KOPT-K1 (cell line): Measurements from ENCODE around the gene RPL28.
"Not testable (repeated sequence)": the region's sequence is repeated elsewhere in the genome, so short reads cannot be mapped to it uniquely, and the experiment has no call there.

Experiments
- H3K27ac ChIP-seq: fragments of 200-600 bp; sonication (generic); 2 replicates; pipeline ENCODE4 v1.5.1; 2016; ENCODE audit warnings: antibody characterized with exemption, mild to moderate bottlenecking, low read depth, low read length; ENCODE audit not compliant: poor library complexity, severe bottlenecking
- H3K36me3 ChIP-seq: fragments of 200-600 bp; sonication (generic); 2 replicates; pipeline ENCODE4 v1.5.1; 2017; ENCODE audit warnings: antibody characterized with exemption, mild to moderate bottlenecking, low read length, moderate library complexity; ENCODE audit not compliant: insufficient read depth
- H3K9me3 ChIP-seq: fragments of 200-600 bp; sonication (generic); 2 replicates; pipeline ENCODE4 v1.5.1; 2017; ENCODE audit warnings: antibody characterized with exemption, low read length, mild to moderate bottlenecking; ENCODE audit not compliant: insufficient read depth, poor library complexity, severe bottlenecking

The RPL28 gene

DNA sequence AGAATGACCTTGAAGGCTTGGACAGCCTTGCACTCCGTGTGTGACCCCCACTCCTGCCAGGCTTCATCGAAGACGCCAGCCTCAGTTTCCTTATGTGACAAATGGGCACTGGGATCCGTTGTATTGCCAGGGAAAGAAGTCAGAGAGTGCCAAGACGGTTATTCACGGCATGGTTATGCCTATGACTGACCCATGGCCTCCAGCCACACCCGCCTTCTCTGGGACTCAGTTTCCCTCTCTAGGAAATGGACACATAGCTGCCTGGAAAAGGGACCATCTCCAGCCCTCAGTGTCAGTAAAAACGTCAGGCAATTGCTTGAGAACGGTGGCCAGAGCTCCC lies 22.8 kb downstream of the RPL28 start:
- peak overlapping the region; percentile 95 for H3K27ac ChIP-seq
- peaks cover 33% of the 10 kb centered on the region for H3K36me3 ChIP-seq
- H3K9me3 ChIP-seq: no peaks in the 10 kb centered on the region

DNA sequence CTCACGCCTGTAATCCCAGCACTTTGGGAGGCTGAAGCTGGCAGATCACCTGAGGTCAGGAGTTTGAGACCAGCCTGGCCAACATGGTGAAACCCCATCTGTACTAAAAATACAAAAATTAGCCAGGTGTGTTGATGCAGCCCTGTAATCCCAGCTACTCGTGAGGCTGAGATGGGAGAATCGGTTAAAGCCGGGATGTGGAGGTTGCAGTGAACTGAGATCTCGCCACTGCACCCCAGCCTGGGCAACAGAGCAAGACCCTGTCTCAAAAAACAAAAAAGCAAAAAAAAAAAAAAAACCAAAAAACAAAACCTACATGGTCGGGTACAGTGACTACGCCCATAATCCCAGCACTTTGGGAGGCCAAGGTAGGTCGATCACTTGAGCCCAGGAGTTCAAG lies 23.4 kb downstream of the RPL28 start:
- not testable (repeated sequence) for H3K27ac ChIP-seq, H3K9me3 ChIP-seq
- H3K36me3 ChIP-seq: peaks cover 26% of the 10 kb centered on the region

DNA sequence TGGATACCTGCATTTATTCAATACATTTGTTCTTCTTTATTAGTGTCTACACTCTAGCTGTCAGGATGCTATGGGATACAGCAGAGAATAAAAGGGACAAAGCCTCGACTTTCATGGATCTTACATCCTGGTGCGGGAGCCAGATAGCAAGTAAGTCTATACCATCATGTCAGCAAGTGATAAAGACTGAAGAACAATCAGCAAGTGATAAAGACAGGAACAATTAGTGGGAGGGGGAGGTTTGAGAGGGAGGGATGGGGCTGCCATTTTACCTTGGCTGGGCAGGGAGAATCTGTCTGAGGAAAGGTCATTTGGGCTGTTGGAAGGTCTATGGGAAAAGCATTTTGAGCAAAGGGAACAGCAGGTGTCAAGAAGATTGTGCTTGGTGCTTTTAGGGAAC lies 24.4 kb downstream of the RPL28 start:
- H3K36me3 ChIP-seq: peaks cover 17% of the 10 kb centered on the region
- H3K27ac ChIP-seq: no peak overlapping the region
- no peaks in the 10 kb centered on the region for H3K9me3 ChIP-seq

DNA sequence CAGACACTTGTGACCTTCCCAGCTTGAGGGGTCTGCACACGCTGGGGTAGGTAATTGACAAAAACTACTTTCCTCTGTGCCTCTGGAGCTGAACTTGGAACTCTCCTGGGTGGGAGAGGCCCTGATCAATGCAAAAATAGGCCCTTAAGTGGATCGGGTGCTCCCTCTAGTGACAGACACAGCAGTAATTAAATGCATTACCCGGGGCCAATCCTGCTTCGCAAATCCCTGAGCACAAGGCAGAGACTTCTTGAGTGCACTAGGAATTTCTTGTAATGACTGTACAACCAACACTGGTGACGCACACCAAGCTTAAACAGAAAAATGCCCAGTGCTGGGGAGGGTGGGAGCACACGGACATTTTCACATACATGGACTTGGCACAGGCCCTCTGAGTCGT lies 32.5 kb downstream of the RPL28 start:
- Histone ChIP-seq H3K27ac (no peak overlapping the region), H3K9me3 (peaks cover 16% of the 10 kb centered on the region), H3K36me3 (no peaks in the 10 kb centered on the region)

DNA sequence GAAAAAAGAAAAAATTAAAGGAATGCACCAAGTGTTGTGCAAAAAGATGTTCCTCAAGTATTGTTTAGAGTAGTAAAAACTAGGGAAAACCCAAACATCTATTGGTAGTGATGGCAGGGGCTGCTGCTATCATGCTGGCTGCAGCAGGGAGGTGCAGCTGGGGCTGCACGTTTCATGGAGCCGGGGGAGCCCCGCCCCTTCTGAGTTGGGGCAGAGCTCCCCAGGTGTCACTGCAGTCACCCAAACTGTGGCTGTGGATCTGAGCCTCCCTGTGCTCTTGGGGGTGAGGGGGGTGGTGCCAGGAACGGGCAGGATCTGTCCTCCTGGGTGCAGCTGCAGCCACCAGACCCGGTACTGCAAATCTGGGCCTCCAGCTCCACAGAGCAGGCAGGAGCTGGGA lies 33.4 kb downstream of the RPL28 start:
- Histone ChIP-seq H3K9me3 (peaks cover 16% of the 10 kb centered on the region), H3K36me3 (no peaks in the 10 kb centered on the region), H3K27ac (no peak overlapping the region)

DNA sequence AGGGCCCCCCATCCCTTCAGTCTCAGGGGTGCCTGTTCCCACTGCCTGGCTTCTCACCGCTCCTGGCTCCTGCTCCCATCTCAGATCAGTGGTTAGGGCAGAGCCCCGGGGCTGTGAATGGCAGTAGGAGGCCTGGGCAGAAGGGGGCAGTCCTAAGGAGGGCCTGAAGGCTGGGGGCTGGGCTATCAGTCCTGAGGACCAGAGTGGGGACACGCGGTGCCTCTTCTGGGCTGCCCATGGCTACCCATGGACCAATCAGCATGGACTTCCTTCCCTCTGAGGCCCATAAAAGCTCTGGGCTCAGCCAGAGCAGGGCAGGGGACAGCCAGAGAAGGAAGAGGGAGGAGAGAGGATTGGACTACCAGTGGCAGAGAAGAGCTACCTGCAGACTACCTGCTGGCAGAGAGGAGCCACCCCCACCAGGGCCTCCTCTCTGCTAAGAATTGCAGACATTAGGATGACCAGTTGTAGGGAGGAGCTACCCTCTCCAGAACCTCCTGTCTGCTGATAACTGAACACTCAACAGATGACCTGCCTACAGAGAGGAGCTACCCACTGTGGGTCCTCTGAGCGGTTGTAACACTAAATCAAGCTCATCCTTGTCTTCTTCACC lies 34.0 kb downstream of the RPL28 start:
- no peak overlapping the region for H3K27ac ChIP-seq
- no peaks in the 10 kb centered on the region for H3K36me3 ChIP-seq
- H3K9me3 ChIP-seq: peaks cover 16% of the 10 kb centered on the region

DNA sequence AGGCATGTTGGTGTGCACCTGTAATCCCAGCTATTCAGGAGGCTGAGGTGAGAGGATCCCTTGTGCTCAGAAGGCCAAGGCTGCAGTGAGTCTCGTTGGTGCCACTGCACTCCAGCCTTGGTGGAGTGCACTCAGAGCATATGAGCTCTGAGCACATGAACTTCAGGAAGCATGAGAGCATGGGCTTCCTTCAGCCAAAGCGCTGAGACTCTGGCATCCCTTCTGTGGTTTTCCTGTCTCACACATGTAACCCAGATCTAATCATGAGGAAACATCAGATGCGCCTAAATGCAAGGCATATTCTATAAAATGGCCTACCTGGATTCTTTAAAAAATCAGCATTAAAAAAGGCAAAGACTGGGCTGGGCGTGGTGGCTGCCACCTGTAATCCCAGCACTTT lies 35.5 kb downstream of the RPL28 start:
- not testable (repeated sequence) for H3K36me3 ChIP-seq
- Histone ChIP-seq H3K27ac (peak overlapping the region; percentile 49), H3K9me3 (peaks cover 16% of the 10 kb centered on the region)

DNA sequence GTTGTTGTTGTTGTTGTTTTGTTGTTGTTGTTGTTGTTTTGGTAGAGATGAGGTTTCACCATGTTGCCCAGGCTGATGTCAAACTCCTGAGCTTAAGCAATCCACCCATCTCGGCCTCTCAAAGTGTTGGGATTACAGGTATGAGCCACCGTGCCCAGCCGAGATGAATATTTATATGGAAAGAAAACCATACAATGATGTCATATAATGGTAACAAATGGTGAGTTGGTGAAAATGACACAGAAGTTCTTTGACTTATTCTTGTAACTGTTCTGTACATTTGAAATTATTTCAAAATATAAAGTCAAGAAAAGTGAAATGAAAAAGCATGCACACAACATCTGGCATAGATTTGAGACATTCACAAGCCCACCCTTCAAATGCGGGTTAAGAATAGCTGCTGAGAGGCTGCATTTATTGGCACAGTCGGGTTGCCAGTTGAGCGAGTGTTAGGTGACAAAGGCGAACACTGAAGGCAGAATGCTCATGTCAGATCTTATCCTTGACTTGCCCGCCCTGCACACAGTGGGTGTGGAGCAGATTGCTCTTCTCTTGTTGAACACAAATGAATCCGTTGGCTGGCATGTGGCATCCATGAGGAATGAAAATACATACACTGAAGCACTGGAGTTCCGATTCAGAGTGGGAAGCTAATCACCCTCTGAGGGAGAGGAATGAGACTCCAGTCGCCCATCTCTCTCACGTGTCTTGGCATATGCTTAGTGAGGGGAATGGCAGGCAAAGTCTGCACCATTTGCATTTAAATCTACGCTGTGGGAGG lies 37.7 kb downstream of the RPL28 start:
- Histone ChIP-seq H3K27ac (no peak overlapping the region), H3K9me3 (peaks cover 16% of the 10 kb centered on the region), H3K36me3 (no peaks in the 10 kb centered on the region)

DNA sequence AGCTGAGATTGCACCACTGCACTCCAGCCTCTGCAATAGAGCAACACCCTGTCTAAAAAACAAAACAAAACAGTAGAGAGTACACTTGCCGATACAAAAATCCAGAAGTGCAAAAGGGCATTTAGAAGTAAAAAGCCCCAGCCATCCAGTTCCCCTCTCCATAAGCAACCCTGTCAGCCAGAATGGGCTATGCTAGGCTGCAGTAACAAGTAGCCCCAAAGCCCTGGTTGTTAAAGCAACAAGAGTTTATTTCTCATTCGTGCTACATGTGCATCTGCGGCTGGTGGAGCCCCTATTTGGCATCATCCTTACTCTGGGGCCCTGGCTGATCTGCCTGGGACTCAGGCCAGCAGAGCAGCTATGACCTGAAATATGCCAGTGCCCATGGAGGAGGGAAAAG lies 38.8 kb downstream of the RPL28 start:
- Histone ChIP-seq H3K27ac (no peak overlapping the region), H3K36me3 (no peaks in the 10 kb centered on the region), H3K9me3 (peaks cover 11% of the 10 kb centered on the region)

DNA sequence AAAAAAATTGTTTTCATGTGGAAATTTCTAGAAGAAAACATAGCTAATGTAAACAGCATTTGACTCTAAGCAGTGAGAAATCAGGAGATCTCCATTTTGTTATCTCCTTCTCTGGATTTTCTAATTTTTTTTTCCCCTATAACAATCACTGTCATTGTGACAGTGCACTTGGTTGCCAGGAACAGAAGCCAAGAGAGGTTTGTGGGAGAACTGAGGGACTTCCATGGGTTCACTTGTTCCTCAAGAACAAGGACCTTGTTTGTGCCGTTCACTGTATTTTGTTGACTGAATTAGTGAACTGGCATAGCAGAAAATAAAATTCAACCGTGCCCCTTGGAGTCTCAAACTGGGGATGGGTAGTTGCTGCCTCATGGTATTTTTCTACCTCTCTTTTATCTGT lies 40.3 kb downstream of the RPL28 start:
- Histone ChIP-seq H3K9me3 (peaks cover 8% of the 10 kb centered on the region), H3K27ac (no peak overlapping the region), H3K36me3 (no peaks in the 10 kb centered on the region)

DNA sequence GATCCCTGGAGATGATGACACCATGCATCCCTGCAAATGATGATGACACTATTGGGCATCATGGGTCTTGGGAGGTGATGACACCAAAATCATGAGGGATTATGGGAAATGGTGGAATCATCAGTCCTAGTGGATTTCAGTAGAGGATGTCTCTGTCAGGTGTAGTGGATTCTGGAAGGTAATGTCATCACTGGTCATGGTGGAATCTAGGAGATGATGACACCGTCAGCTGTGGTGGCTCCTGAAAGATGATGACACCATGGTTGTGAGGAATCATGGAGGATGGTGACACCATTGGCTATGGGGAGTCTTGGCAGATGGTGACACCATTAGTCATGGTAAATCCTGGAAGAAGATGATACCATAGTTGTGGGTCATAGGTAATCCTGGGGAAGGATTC lies 45.5 kb downstream of the RPL28 start:
- peaks cover 8% of the 10 kb centered on the region for H3K9me3 ChIP-seq
- H3K36me3 ChIP-seq: no peaks in the 10 kb centered on the region
- no peak overlapping the region for H3K27ac ChIP-seq

DNA sequence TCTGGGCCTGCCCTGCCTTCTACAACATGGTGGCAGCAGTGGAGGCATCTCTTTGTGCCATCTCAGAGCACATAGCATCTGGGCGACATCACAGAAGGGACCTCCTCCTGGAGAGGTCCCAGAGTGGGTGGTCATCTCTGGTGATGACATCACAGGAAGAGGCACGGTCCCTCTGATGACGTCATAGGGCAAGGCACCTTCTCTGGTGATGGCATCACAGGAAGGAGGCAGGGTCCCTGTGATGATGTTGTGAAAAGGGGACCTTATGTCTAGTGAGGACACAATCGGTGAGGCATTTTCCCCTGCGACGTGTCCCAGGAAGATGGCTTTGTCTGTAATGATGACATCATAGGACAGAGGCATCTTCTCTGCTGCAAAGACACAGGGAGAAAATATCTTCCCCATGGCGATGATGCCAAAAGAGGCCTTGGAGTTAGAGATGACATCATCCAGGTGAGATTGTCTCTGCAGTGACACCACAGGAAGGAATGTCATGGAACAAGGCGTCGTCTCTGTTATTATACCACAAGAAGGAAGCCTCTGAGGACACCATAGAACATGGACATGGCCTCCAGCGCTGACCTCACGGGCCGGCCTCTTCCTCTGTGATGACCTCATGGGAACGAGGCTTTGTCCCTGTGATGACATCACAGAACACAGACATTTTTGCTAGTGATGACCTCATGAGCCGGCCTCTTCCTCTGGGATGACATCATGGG lies 46.7 kb downstream of the RPL28 start:
- Histone ChIP-seq H3K27ac (no peak overlapping the region), H3K9me3 (peaks cover 8% of the 10 kb centered on the region), H3K36me3 (no peaks in the 10 kb centered on the region)

DNA sequence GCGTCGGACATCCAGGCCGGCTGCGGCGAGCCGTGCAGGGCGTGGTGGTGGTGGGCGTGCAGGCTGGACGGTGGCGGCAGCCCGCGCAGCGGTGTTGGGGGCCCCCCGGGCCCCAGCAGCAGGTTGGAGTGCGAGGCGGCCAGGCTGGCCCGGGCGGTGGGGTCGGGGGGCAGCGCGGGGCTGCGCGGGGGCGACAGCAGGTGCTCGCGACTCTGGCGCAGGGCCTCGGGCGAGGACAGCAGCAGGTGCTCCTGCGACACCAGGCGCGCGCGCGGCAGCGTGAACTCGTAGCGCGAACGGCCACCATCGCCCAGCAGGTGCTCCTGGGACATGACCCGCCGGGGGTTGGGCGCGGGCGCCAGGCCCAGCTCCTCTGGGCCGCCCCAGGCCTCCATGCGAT lies 47.6 kb downstream of the RPL28 start:
- no peaks in the 10 kb centered on the region for H3K36me3 ChIP-seq
- H3K27ac ChIP-seq: no peak overlapping the region

DNA sequence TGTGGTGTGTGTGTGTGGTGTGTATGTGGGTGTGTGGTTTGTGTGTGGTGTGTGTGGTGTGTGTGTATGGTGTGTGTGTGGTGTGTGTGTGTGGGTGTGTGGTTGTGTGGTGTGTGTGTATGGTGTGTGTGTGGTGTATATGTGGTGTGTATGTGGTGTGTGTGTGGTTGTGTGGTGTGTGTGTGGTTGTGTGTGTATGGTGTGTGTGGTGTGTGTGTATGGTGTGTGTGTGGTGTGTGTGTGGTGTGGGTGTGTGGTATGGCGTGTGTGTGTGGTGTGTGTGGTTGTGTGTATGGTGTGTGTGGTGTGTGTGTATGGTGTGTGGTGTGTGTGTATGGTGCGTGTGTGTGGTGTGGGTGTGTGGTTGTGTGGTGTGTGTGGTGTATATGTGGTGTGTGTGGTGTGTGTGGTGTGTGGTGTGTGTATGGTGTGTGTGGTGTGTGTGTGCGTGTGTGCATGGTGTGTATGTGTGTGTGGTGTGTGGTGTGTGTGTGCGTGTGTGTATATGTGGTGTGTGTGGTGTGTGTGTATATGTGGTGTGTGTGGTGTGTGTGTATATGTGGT lies 48.7 kb downstream of the RPL28 start:
- Histone ChIP-seq H3K36me3 (no peaks in the 10 kb centered on the region), H3K9me3 (peaks cover 8% of the 10 kb centered on the region), H3K27ac (no peak overlapping the region)

More for the DNA sequence above, 47.6 kb downstream of the RPL28 start:
- peaks cover 8% of the 10 kb centered on the region for H3K9me3 ChIP-seq

DNA sequence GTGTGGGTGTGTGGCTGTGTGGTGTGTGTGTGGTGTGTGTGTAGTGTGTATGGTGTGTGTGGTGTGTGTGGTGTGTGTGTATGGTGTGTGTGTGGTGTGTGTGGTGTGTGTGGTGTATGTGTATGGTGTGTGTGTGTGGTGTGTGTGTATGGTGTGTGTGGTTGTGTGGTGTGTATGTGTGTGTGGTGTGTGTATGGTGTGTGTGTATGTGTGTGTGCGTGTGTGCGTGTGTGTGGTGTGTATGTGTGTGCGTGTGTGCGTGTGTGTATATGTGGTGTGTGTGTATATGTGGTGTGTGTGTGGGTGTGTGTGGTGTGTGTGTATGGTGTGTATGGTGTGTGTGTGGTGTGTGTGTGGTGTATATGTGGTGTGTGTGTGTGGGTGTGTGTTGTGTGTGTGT lies 49.3 kb downstream of the RPL28 start:
- peaks cover 6% of the 10 kb centered on the region for H3K9me3 ChIP-seq
- no peaks in the 10 kb centered on the region for H3K36me3 ChIP-seq
- no peak overlapping the region for H3K27ac ChIP-seq
